Kidney epithelial cell (primary cell): ENCODE results near the gene CLEC4G. TPM values are rescaled to one million over a fixed set of nuclear protein-coding genes. Genes with fewer than 3 reads are reported as not detected.

Source experiments
- DNase-seq: peaks from one replicate; pipeline ENCODE4 v3.0.0-alpha.2; 2010; ENCODE audit warnings: low read depth
- H3K27me3 ChIP-seq: 2 replicates; pipeline ENCODE4 v1.6.0; 2011; ENCODE audit warnings: low read length; ENCODE audit not compliant: control insufficient read depth, insufficient read depth
- H3K36me3 ChIP-seq: 2 replicates; pipeline ENCODE4 v1.5.1; 2011; ENCODE audit warnings: low read length; ENCODE audit not compliant: control insufficient read depth, insufficient read depth
- H3K4me3 ChIP-seq: 2 replicates; pipeline ENCODE4 v1.5.1; 2011; ENCODE audit warnings: low read depth, mild to moderate bottlenecking, control low read depth, low read length
- total RNA-seq: library from RNA; depleted of rRNA; stranded (reverse); fragments of >200 nt; gene quantifications from 2 replicates; pipeline ENCODE4 v1.2.3, GENCODE V29; 2015
- TF ChIP-seq, protein P1 (sequence below): IDR thresholded peaks from 2 replicates; pipeline ENCODE4 v1.5.1; 2011; ENCODE audit warnings: mild to moderate bottlenecking, moderate library complexity, low read length, control low read depth, inconsistent platforms; ENCODE audit not compliant: insufficient read depth, poor library complexity, severe bottlenecking

The CLEC4G gene
- total RNA-seq, 1 donor from 2014 or later = not detected

DNA sequence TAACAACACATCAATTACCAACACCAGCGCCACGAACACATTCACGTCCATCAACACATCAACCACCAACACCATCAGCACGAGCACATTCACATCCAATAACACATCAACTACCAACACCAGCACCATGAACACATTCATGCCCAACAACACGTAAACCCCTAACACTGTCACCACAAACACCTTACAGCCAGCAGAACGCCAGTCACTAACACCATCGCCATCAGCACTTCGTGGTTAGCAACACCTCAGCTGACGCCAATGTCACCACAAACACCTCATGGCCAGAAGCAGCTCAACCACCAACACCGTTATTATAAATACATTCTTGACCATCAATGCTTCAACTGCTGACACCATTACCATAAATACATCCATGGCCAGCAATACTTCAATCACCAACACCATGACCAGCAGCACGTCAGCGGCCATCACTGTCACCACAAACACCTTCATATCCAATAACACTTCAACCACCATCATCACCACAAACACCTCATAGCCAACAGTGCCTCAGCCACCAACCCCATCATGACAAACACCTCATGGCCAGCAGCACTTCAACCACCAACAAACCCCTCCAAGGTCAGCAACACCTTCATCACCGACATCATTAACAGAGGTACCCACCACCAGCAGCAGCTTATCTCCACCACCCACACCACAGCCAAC lies 39.4 kb downstream of the CLEC4G start:
- H3K4me3 ChIP-seq = no peak overlapping the region
- peaks cover 8% of the 10 kb centered on the region for H3K27me3 ChIP-seq
- TF ChIP-seq, protein P1, sequence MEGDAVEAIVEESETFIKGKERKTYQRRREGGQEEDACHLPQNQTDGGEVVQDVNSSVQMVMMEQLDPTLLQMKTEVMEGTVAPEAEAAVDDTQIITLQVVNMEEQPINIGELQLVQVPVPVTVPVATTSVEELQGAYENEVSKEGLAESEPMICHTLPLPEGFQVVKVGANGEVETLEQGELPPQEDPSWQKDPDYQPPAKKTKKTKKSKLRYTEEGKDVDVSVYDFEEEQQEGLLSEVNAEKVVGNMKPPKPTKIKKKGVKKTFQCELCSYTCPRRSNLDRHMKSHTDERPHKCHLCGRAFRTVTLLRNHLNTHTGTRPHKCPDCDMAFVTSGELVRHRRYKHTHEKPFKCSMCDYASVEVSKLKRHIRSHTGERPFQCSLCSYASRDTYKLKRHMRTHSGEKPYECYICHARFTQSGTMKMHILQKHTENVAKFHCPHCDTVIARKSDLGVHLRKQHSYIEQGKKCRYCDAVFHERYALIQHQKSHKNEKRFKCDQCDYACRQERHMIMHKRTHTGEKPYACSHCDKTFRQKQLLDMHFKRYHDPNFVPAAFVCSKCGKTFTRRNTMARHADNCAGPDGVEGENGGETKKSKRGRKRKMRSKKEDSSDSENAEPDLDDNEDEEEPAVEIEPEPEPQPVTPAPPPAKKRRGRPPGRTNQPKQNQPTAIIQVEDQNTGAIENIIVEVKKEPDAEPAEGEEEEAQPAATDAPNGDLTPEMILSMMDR = no peak
- H3K36me3 ChIP-seq = no peaks in the 10 kb centered on the region
- no peak for DNase-seq

DNA sequence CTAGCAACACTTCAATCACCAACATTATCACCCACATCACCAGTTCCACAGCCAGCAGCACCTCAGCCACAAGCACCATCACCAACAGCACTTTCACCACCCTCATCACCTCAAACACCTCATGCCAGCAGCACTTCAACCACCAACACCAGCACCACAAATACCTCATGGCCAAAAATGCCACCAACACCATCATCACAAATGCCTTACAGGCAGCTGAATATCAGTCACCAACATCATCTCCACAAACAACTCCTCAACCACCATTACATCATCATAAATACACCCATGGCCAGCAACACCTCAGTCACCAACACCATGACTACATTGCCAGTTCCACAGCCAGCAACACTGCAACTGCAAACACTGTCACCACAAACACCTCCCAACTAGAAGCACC lies 40.4 kb downstream of the CLEC4G start:
- TF ChIP-seq, protein P1 = no peak
- H3K4me3 ChIP-seq = no peak overlapping the region
- no peak for DNase-seq
- peaks cover 5% of the 10 kb centered on the region for H3K27me3 ChIP-seq
- H3K36me3 ChIP-seq = no peaks in the 10 kb centered on the region

DNA sequence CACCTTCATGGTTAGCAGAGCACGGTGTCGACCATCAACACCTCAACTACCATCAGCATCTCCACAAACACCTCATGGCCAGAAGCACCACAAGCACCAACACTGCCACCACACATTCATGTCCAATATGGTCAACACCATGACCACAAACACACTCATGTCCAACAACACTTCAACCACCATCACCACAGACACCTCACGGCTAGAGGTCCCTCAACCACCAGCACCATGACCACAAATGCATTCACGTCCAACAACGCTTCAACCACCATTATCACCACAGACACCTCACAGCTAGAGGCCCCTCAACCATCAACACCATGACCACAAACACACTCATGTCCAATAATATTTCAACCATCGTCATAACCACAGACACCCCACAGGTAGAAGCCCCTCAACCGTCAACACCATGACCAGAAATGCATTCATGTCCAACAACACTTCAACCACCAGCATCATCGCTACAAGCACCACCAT lies 41.1 kb downstream of the CLEC4G start:
- Histone ChIP-seq H3K27me3 (peaks cover 5% of the 10 kb centered on the region), H3K4me3 (no peak overlapping the region), H3K36me3 (no peaks in the 10 kb centered on the region)
- TF ChIP-seq, protein P1 = no peak
- DNase-seq = no peak

DNA sequence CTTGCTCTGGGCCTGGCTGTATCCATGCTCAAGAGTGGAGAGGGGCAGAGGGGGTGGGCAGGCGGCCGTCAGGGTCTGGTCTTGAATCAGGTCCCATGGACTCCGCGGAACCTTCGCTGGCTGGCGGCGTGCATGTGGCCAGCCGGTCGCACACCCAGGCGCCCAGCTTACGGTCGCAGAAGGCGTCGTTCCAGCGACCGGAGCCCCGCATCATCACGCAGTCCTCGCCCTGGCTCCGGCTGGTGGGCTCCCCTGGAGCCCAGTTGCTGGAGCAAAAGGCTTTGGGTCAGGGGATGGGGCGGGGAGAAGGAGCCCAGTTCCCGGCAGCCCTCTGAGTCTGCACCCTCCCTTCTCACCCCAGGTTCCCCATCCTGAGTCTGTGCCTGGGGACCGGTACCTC lies 42.7 kb downstream of the CLEC4G start:
- Histone ChIP-seq H3K4me3 (no peak overlapping the region), H3K36me3 (no peaks in the 10 kb centered on the region), H3K27me3 (peaks cover 5% of the 10 kb centered on the region)
- TF ChIP-seq, protein P1 = no peak
- no peak for DNase-seq

DNA sequence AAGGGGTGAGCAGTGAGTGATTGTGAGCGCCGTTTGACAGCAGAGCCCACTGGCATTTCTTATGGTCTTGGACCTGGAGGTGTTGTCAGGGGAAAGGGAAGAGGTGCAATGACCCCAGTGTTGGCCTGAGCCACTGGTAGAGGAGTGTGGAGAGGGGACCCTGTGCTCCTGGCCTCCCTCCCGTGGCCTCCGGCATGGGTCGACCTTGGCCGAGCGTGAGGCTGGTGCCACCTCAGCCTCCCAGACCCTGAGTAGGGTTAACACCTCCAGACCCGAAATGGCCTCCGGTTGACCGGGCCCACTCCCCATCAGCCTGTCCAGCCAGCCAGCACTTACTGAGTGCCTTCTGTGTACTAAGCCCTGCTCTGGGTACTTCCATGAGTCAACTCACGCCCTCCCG lies 44.7 kb downstream of the CLEC4G start:
- no peak for DNase-seq
- H3K27me3 ChIP-seq = peaks cover 5% of the 10 kb centered on the region
- no peaks in the 10 kb centered on the region for H3K36me3 ChIP-seq
- TF ChIP-seq, protein P1 = no peak
- no peak overlapping the region for H3K4me3 ChIP-seq
